HepG2 (cell line): ENCODE data around the gene AKIRIN1. TPM values are rescaled to one million over a fixed set of nuclear protein-coding genes. Genes with fewer than 3 reads are reported as not detected.
A peak's percentile ranks its signal among the peaks of the same experiment; 100 is the strongest.

Experiments
- ATF7 ChIP-seq, 2 experiments: fragments of 450-650 bp in 1 of 2; sonication (generic) in 1 of 2; formaldehyde crosslinking in 1 of 2; IDR thresholded peaks; 2 replicates each; pipeline versions ENCODE4 v1.4.0 to v1.6.1; 2016 to 2020; ENCODE audit warnings: antibody characterized with exemption in 1 of 2, mild to moderate bottlenecking in 1 of 2, missing genetic modification reagents in 1 of 2
- HNRNPL ChIP-seq: fragments of 200-400 bp; formaldehyde crosslinking; IDR thresholded peaks from 2 replicates; pipeline ENCODE4 v1.6.1; 2017; ENCODE audit warnings: mild to moderate bottlenecking, low read depth, low read length
- IRF2 ChIP-seq: IDR thresholded peaks from 2 replicates; pipeline ENCODE4 v1.6.1; 2018; ENCODE audit warnings: missing genetic modification reagents, missing compliant biosample characterization
- MEIS1 ChIP-seq: sonication (generic); formaldehyde crosslinking; IDR thresholded peaks from 2 replicates; pipeline ENCODE4 v1.9.0; 2021; ENCODE audit warnings: mild to moderate bottlenecking, missing genetic modification reagents, moderate library complexity, borderline replicate concordance
- MTERF4 ChIP-seq: sonication (generic); formaldehyde crosslinking; IDR thresholded peaks from 2 replicates; pipeline ENCODE4 v1.8.0; 2023; ENCODE audit warnings: mild to moderate bottlenecking, missing genetic modification reagents
- NAIF1 ChIP-seq: sonication (generic); formaldehyde crosslinking; IDR thresholded peaks from 2 replicates; pipeline ENCODE4 v1.5.0; 2020; ENCODE audit warnings: mild to moderate bottlenecking, missing genetic modification reagents, borderline replicate concordance
- PAF1 ChIP-seq: IDR thresholded peaks from 2 replicates; pipeline ENCODE4 v1.6.1; 2016; ENCODE audit warnings: missing genetic modification reagents, missing compliant biosample characterization
- PRDM10 ChIP-seq: sonication (generic); formaldehyde crosslinking; IDR thresholded peaks from 2 replicates; pipeline ENCODE4 v1.4.0; 2020; ENCODE audit warnings: low read depth, missing genetic modification reagents
- REXO4 ChIP-seq: sonication (generic); formaldehyde crosslinking; IDR thresholded peaks from 2 replicates; pipeline ENCODE4 v1.8.0; 2022; ENCODE audit warnings: missing genetic modification reagents, mild to moderate bottlenecking, borderline replicate concordance
- SP1 ChIP-seq, 2 experiments: fragments of 450-650 bp in 1 of 2; sonication (generic) in 1 of 2; formaldehyde crosslinking in 1 of 2; IDR thresholded peaks; 2 replicates each; pipeline versions ENCODE4 v1.4.0 to v1.6.1; 2016 to 2020; ENCODE audit warnings: missing genetic modification reagents in 1 of 2
- SRSF4 ChIP-seq: fragments of 200-400 bp; formaldehyde crosslinking; IDR thresholded peaks from one replicate; pipeline ENCODE4 v1.6.1; 2018; ENCODE audit warnings: mild to moderate bottlenecking, low read depth, low read length, moderate library complexity; ENCODE audit not compliant: poor library complexity, severe bottlenecking
- ZNF274 ChIP-seq: sonication (generic); formaldehyde crosslinking; IDR thresholded peaks from 2 replicates; pipeline ENCODE4 v1.5.1; 2020; ENCODE audit warnings: mild to moderate bottlenecking, missing genetic modification reagents
- ZNF546 ChIP-seq: sonication (generic); formaldehyde crosslinking; conservative IDR thresholded peaks from 2 replicates; pipeline ENCODE4 v1.8.1; 2023; ENCODE audit warnings: mild to moderate bottlenecking, missing genetic modification reagents
- ZNF547 ChIP-seq: sonication (generic); formaldehyde crosslinking; IDR thresholded peaks from 2 replicates; pipeline ENCODE4 v1.5.1; 2020; ENCODE audit warnings: mild to moderate bottlenecking, missing genetic modification reagents
- ZNF552 ChIP-seq: sonication (generic); formaldehyde crosslinking; IDR thresholded peaks from 2 replicates; pipeline ENCODE4 v1.9.0; 2022; ENCODE audit warnings: missing genetic modification reagents, mild to moderate bottlenecking, borderline replicate concordance
- ZNF589 ChIP-seq: sonication (generic); formaldehyde crosslinking; conservative IDR thresholded peaks from 2 replicates; pipeline ENCODE4 v1.8.0; 2022; ENCODE audit warnings: mild to moderate bottlenecking, moderate library complexity, missing genetic modification reagents
- ZNF605 ChIP-seq: sonication (generic); formaldehyde crosslinking; IDR thresholded peaks from 2 replicates; pipeline ENCODE4 v1.8.0; 2022; ENCODE audit warnings: mild to moderate bottlenecking, missing genetic modification reagents
- ZNF713 ChIP-seq: sonication (generic); formaldehyde crosslinking; IDR thresholded peaks from 2 replicates; pipeline ENCODE4 v1.4.0; 2020; ENCODE audit warnings: mild to moderate bottlenecking, missing genetic modification reagents
- polyA plus RNA-seq, 8 experiments: library from polyadenylated mRNA; depleted of rRNA in 3 of 8; stranded (reverse) in 7 of 8; unstranded in 1 of 8; fragments of >200 nt; fragmentation: Illumina TruSeq in 4 of 8; extraction: Trizol in 4 of 8; gene quantifications; 2 replicates each; pipeline versions ENCODE4 v1.2.1 to v1.2.3, GENCODE V29; 2011 to 2016; ENCODE audit warnings: low read depth in 4 of 8, missing spikeins in 1 of 8, mixed read lengths in 1 of 8; ENCODE audit not compliant: insufficient read depth in 1 of 8
- total RNA-seq, 5 experiments: library from RNA; depleted of rRNA; stranded (reverse); fragments of >200 nt; fragmentation: Illumina TruSeq; extraction: Trizol; gene quantifications; 2 replicates each; pipeline ENCODE4 v1.2.3, GENCODE V29; 2016; ENCODE audit warnings: low read depth in 1 of 5
- TF ChIP-seq, protein P1 (sequence below): sonication (generic); formaldehyde crosslinking; IDR thresholded peaks from 2 replicates; pipeline ENCODE4 v1.4.0; 2020; ENCODE audit warnings: mild to moderate bottlenecking, missing genetic modification reagents, borderline replicate concordance
- TF ChIP-seq, protein P2 (sequence below): sonication (generic); formaldehyde crosslinking; IDR thresholded peaks from 2 replicates; pipeline ENCODE4 v1.5.0; 2020; ENCODE audit warnings: missing genetic modification reagents, mild to moderate bottlenecking, borderline replicate concordance
- TF ChIP-seq, protein P3 (sequence below): sonication (generic); formaldehyde crosslinking; IDR thresholded peaks from 2 replicates; pipeline ENCODE4 v1.4.0; 2020; ENCODE audit warnings: mild to moderate bottlenecking, missing genetic modification reagents

Gene AKIRIN1
- total and polyA plus RNA-seq, 2 of the 13 experiments (the other 11 are each of a cell fraction or from before 2014, with no cell fraction given) = 123 to 157 TPM

DNA sequence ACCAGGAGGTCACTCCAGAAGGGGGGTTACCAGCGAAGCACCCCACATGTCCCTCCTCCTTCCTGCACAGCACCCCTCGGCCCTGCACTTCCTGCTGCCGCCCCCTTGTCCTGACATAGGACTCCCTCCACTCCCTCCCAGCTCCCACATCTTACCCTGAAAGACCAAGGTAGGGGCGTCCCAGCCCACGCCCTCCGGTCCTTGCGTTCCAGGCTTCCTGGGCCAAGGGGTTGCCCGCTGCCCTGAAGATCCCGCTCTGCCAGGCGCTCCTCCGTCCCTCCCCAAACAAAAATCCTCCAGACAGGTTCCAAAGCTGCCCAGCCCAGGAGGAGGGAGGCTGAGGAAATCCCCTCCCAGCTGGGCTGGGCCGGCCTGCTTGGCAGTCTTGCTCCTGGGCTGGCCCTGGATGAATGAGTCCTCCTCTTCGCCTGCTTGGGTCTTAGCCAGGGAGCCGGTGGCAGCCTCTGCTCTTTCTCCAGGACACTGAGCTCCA is 49.5 kb upstream of the AKIRIN1 start, which contains the start of gene RHBDL2 (continued):
- TF ChIP-seq REXO4 (CRISPR knock-in tag) (no peak), ZNF589 (CRISPR knock-in tag) (no peak), MTERF4 (CRISPR knock-in tag) (no peak), ZNF547 (CRISPR knock-in tag) (no peak), HNRNPL (peak; percentile 75; the same call in 1 of the 2 replicates), ZNF274 (CRISPR knock-in tag) (peak; percentile 42; the same call in 1 of the 2 replicates), ZNF713 (no peak), PRDM10 (CRISPR knock-in tag) (0 out of 2 replicates have a peak, but pooled peaks have one; percentile 43), IRF2 (CRISPR knock-in tag) (no peak), MEIS1 (CRISPR knock-in tag) (0 out of 2 replicates have a peak, but pooled peaks have one; percentile 46), ZNF552 (CRISPR knock-in tag) (no peak), ZNF605 (CRISPR knock-in tag) (no peak; the same call in 1 of the 2 replicates), SP1 (IDR thresholded peaks at IDR 0.05) (no peak), SP1 (CRISPR knock-in tag; IDR thresholded peaks at IDR 0.05) (no peak), SRSF4 (no peak), PAF1 (CRISPR knock-in tag) (no peak), NAIF1 (CRISPR knock-in tag) (no peak), ZNF546 (CRISPR knock-in tag) (no peak), ATF7 (IDR thresholded peaks at IDR 0.05) (no peak), ATF7 (CRISPR knock-in tag; IDR thresholded peaks at IDR 0.05) (no peak)
- TF ChIP-seq, protein P1, sequence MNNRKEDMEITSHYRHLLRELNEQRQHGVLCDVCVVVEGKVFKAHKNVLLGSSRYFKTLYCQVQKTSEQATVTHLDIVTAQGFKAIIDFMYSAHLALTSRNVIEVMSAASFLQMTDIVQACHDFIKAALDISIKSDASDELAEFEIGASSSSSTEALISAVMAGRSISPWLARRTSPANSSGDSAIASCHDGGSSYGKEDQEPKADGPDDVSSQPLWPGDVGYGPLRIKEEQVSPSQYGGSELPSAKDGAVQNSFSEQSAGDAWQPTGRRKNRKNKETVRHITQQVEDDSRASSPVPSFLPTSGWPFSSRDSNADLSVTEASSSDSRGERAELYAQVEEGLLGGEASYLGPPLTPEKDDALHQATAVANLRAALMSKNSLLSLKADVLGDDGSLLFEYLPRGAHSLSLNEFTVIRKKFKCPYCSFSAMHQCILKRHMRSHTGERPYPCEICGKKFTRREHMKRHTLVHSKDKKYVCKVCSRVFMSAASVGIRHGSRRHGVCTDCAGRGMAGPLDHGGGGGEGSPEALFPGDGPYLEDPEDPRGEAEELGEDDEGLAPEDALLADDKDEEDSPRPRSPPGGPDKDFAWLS (CRISPR knock-in tag) = no peak
- TF ChIP-seq, protein P2, sequence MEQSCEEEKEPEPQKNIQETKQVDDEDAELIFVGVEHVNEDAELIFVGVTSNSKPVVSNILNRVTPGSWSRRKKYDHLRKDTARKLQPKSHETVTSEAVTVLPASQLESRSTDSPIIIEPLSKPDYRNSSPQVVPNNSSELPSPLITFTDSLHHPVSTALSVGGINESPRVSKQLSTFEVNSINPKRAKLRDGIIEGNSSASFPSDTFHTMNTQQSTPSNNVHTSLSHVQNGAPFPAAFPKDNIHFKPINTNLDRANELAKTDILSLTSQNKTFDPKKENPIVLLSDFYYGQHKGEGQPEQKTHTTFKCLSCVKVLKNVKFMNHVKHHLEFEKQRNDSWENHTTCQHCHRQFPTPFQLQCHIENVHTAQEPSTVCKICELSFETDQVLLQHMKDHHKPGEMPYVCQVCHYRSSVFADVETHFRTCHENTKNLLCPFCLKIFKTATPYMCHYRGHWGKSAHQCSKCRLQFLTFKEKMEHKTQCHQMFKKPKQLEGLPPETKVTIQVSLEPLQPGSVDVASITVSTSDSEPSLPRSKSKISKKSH (CRISPR knock-in tag) = no peak; the same call in 1 of the 2 replicates
- TF ChIP-seq, protein P3, sequence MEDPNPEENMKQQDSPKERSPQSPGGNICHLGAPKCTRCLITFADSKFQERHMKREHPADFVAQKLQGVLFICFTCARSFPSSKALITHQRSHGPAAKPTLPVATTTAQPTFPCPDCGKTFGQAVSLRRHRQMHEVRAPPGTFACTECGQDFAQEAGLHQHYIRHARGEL (CRISPR knock-in tag) = no peak
